GM18951 (cell line): ENCODE measurements around the gene HNRNPDL.
"Not testable (repeated sequence)": the region's sequence is repeated elsewhere in the genome, so short reads cannot be mapped to it uniquely, and the experiment has no call there.

Experiments used
- POLR2A ChIP-seq: IDR thresholded peaks from 4 replicates; pipeline ENCODE4 v1.6.1; 2011; ENCODE audit warnings: mild to moderate bottlenecking; ENCODE audit not compliant: insufficient read length, insufficient read depth; ENCODE audit errors: extremely low read depth
- in situ Hi-C: fragments of 300-500 bp; cut with MboI; formaldehyde crosslinking; loops from one replicate; pipeline ENCODE4 v1.12.0; 2022; ENCODE audit warnings: low sequenced_read_pairs, mixed read lengths, inconsistent platforms; ENCODE audit not compliant: unreplicated experiment

HNRNPDL gene

DNA sequence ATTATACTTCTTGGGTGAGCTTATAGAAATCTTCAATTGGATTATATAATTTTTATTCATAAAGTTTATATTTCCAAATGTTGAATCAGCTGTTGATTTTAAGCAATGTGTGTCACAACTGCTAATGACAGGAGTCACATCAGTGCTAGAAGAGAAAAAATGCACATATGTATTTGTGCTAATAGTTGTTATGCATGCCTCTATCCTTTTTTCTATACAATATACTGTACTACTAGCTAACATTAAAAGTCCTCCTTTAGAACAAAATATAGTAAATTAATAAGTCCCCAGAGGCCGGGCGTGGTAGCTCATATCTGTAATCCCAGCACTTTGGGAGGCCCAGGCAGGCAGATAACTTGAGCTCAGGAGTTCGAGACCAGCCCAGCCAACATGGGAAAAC, 32.7 kb downstream of the HNRNPDL start:
- no peak for TF ChIP-seq POLR2A
- in situ Hi-C loops: no loop called here

DNA sequence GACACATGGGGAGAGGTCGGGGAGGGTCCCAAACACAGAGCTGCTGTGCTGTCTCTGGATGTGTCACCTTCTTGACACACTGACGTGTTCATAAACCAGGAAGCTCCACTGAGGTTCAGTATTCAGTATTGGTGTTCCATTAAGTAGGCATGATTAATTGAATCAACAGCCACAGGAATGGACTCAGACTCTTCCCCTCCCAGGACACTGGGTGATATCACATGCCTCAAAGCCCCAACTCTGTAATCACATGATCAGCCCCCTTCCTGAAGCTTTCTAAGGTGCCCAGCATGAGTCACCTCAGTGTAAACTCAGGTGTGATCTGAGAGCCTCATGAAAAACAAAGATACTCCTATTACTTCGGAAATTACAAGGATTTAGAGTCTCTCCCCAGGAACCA, 35.4 kb downstream of the HNRNPDL start:
- no peak for TF ChIP-seq POLR2A
- in situ Hi-C loops: no loop called here

DNA sequence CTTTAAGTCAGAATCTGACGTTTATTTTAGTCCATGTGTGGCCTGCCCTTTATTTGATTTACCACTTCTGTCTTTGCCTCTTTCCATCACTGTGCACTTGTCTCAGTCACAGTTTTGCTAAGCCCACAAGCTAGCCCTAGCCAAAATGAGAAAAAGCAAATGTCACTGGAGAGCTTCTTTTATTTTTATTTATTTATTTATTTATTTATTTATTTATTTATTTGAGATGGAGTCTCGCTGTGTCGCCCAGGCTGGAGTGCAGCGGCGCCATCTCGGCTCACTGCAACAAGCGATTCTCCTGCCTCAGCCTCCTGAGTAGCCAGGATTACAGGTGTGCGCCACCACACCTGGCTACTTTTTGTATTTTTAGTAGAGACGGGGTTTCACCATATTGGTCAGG, 40.2 kb downstream of the HNRNPDL start:
- in situ Hi-C loops: not testable (repeated sequence)

DNA sequence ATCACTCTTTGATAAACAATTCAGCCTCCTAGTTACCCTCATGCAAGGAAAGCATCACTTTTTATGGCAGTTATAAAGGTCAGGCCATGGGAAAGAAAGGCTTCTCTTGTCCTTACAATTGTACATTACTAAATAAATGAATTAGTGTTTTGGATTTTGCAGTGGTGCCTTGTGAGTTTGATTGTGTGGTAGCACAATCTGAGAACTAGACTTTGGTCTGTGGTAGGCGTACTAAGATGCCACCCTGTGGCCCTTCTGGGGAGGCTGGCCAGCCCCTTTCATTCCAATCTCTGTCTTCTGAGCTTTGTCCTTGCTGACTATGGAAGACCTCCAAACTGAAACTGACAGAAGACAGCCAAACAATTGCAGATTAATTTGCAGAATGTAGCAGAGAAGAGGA, 41.9 kb downstream of the HNRNPDL start:
- TF ChIP-seq POLR2A: no peak
- in situ Hi-C loops: no loop called here

DNA sequence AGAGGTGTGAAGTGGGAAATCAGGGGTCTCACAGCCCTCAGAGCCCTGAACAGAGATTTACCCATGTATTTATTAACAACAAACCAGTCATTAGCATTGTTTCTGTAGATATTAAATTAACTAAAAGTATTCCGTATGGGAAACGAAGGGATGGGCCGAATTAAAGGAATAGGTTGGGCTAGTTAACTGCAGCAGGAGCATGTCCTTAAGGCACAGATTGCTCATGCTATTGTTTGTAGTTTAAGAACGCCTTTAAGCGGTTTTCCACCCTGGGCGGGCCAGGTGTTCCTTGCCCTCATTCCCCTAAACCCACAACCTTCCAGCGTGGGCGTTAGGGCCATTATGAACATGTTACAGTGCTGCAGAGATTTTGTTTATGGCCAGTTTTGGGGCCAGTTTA, 44.0 kb downstream of the HNRNPDL start:
- in situ Hi-C loops: not testable (repeated sequence)

DNA sequence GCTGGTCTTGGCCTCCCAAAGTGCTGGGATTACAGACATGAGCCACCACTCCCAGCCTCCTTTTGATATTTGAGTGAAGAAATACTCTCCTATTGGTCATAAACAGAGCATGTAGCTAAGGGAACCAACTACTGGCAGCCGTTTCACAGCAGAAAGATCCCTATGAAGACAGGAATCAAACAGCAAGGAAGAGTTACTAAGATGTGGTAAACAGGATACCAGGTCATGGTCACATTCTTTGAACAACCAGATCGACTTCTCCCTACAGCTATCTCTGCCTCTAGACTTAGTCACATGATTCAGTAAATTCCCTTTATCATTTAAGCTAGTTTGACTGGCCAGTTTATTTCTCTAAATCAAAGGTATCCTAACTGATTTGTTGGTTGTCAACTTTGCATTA, 47.5 kb downstream of the HNRNPDL start:
- in situ Hi-C loops: no loop called here

DNA sequence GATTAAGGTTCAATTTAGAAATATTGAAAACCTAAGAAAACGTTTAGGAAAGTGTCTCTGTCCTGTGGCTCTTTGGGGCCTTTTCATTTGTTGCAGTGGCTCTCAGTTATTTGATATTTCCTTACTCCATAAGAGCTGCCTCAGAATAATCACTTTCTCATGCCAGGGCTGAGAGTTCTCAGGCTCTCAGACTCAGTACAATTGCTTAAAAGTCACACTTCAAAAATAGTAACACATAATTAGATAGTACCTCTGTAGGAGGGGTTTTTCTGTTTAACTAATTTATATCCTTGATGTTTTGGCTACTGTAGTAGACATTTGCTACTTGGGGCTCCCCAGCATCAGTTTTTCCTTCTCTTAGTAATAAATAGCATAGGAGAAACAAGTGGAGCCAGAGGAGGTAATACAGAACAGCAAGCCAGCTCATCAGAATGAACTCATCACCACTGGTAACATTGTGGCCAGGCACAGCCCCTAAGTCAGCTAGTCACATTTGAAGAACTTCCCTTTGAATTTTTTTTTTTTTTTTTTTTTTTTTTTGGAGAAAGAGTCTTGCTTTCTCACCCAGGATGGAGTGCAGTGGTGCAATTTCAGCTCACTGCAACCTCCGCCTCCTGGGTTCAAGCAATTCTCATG, 48.5 kb downstream of the HNRNPDL start:
- no peak for TF ChIP-seq POLR2A
- in situ Hi-C loops: no loop called here

More for the DNA sequence above, 47.5 kb downstream of the HNRNPDL start:
- TF ChIP-seq POLR2A: no peak

DNA sequence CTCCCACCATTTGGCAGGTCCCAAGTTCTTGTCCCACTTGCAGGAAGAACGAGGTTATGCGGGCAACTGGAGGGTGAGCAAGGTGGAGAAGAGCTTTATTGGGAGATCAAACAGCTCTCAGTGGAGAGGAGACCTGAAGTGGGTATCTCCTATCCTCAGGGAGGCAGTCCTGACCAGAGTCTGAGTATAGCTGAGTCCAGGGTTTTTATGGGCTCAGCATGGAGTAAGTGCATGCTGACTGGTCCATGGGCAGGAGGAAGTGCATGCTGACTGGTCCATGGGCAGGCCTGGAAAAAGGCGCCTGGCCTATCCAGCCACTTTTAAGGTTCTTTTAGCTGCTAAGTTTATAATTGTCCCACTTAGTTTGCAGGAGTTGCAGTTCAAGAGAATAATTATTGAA, 49.0 kb downstream of the HNRNPDL start:
- TF ChIP-seq POLR2A: no peak
- in situ Hi-C loops: no loop called here

DNA sequence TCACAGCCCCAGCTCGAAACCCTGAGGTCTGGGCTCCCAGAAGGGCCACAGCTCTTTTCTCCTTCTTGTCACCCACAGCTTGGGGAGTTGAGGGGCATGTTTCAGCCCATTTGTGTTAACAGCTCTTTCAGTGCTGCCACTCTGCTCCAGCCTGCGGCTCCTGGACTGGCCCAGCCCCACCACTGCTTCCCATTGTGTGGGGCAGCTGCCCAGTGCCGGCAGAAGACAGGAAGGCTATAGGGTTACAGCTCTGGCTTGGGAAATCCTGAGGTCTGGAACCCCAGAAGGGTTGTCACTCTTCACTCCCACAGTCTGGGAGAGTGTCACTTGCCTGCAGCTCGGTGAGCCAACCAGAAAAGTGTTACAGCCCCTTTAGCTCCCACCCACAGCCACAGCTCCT, 49.4 kb downstream of the HNRNPDL start:
- TF ChIP-seq POLR2A: no peak
- in situ Hi-C loops: no loop called here

DNA sequence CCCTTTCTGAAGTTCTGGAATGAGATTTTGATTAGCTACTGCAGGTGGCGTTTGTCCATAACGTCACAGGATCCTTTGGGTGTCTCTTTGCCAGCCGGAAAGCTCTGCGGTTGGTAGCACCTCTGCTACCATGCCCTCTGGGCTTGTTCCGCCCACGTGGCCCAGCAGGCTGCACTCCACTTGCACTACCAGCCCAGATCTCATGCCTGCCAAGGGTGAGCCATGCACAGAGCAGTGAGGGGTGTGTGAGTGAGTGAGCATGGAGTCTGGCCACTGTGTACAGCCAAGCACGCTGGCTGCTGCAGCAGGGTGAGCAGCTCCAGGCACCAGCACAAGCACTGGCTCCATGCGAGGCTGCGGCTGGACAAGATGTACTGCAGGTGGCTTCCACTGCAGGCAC, 49.9 kb downstream of the HNRNPDL start:
- no peak for TF ChIP-seq POLR2A
- in situ Hi-C loops: no loop called here

DNA sequence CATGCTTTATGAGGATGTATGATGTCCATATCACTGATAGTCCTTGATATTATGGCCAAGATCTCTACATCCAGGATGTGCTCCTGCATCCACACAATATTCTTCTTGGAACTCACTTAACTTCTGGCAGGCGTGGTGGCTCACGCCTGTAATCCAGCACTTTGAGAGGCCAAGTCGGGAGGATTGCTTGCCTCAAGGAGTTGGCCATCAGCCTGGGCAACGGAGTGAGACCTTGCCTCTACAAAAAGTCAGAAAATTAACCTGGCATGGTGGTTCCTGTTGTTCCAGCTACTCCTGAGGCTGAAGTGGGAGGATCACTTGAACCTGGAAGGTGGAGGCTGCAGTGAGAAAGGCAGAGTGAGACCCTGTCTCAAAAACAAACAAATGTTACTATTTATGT, 54.2 kb downstream of the HNRNPDL start:
- TF ChIP-seq POLR2A: no peak
- in situ Hi-C loops: loop anchor here (5.0 kb wide), 1 partner anchor 51 kb away; no protein-coding TSS in a partner anchor

DNA sequence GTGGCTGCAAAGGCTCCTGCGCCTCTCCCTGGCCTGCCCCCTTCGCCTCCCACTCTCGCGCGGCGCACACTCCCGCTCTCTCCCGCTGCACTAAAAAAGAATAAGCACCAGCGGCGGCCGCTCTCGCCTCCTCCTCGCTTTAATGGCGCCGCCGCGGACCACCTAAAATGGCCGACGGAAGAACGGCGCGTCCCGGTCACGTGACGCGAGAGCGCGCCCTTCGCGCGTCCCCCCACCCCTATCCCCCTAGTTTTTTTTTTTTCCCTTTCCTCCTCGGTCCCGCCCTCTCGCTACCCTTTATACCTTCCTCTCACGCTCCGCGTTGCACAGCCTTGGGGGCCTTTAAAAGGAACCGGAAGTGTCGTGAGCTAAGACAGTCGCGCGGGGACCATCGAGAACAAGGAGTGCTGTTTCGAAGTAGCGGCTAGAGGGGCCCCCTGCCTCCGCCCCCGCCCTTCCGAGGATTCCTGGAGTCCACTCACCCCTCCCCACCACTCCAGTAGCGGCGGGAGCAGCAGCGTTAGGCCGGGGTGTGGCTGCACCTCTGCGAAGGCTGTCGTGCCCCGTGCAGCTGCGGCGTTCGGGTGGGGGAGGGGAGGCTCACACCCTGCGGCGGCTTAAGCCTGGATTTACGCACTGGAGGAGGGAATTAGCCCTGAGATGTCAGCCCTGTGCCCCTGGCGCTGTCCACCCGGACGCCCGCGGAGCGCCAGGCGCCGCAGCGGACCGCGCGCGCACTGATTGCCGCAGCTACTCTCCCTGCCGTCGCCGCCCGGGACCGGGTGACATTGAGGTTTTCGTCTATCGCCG, 56.2 kb downstream of the HNRNPDL start, which contains the start of gene HNRNPD:
Gene HNRNPD, minus strand, starts transcription at position 176 of the 810 bp plus-strand sequence. CDS start 313 bp downstream, outside the sequence.
- in situ Hi-C loops: no loop called here
- TF ChIP-seq POLR2A: peak; percentile 93

DNA sequence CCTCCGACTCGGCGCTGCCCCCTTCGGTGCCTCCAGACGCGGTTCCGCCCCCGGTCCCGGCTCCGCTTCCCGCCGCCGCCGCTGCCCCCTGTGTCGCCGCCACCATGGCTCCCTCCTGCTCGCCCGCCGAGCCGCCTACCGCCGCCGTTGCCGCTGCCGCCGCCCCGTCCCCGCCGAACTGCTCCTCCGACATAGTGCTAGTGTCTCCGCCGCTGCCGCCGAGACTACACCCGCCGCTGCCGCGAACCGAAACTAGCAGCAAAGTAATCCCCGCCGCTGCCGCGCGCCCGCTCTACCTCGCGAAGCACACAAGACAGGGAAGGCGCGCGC, 56.8 kb downstream of the HNRNPDL start:
- TF ChIP-seq POLR2A: no peak
- in situ Hi-C loops: no loop called here
